Right lobe of liver (tissue), 6 donors: ENCODE data around the gene TBXAS1. TPM values are rescaled to one million over a fixed set of nuclear protein-coding genes. Genes with fewer than 3 reads are reported as not detected.

Experiments used
- ATAC-seq, 4 donors: fragments of 200-7000 bp; cut with Tn5 transposase; one replicate each; pipeline ENCODE4 v1.9.1; 2020; ENCODE audit warnings: mild to moderate bottlenecking in 4 of 4, moderate library complexity in 4 of 4
- DNase-seq, 3 donors: peaks; one replicate each; pipeline ENCODE4 v3.0.0-alpha.2; 2020
- H3K27ac ChIP-seq, 3 donors: fragments of 200-600 bp; one replicate each; pipeline ENCODE4 v1.8.0; 2022
- H3K27me3 ChIP-seq, 2 donors: fragments of 200-600 bp; one replicate each; pipeline ENCODE4 v1.8.0; 2022
- H3K36me3 ChIP-seq, 4 donors: fragments of 200-600 bp; sonication (generic) in 1 of 4; one replicate each; pipeline versions ENCODE4 v1.5.1 to v1.8.0; 2017 to 2022; ENCODE audit warnings: control low read depth in 1 of 4
- H3K4me1 ChIP-seq, 4 donors: fragments of 200-600 bp; sonication (generic) in 1 of 4; one replicate each; pipeline versions ENCODE4 v1.5.1 to v1.8.0; 2017 to 2022; ENCODE audit warnings: control low read depth in 1 of 4
- H3K4me3 ChIP-seq, 3 donors: fragments of 200-600 bp; one replicate each; pipeline ENCODE4 v1.8.0; 2022
- H3K9me3 ChIP-seq, 4 donors: fragments of 200-600 bp; sonication (generic) in 1 of 4; one replicate each; pipeline versions ENCODE4 v1.5.1 to v1.8.0; 2017 to 2022; ENCODE audit warnings: control low read depth in 1 of 4
- POLR2A ChIP-seq: fragments of 450-650 bp; IDR thresholded peaks from one replicate; pipeline ENCODE4 v1.6.1; 2017; ENCODE audit warnings: antibody characterized with exemption, mild to moderate bottlenecking
- WGBS: methylation state at CpG from one replicate; pipeline ENCODE4 v1.1.6; 2018; ENCODE audit warnings: low coverage, low lambda C conversion rate; ENCODE audit not compliant: insufficient coverage; ENCODE audit errors: missing lambda C conversion rate; 5-methylcytosine and 5-hydroxymethylcytosine counted together
- intact Hi-C, 2 donors: fragments of 100-400 bp; cut with DNase I; formaldehyde crosslinking; loops; one replicate each; pipeline versions ENCODE4 v1.11.2 to v1.14.1; 2022
- total RNA-seq, 6 experiments: library from RNA; depleted of rRNA in 2 of 6; stranded (reverse); fragments of >200 nt in 2 of 6; fragmentation: NEBNext Ultra II Directional in 3 of 6; extraction: Animal tissue kit (Norgen Biotek cat#: 25700) in 3 of 6; gene quantifications; one replicate each; pipeline versions ENCODE4 v1.1.0 to v1.2.4, GENCODE V29; 2016 to 2023
- TF ChIP-seq, protein P1 (sequence below), 4 donors: fragments of 200-600 bp in 3 of 4; fragments of 450-650 bp in 1 of 4; IDR thresholded peaks; one replicate each; pipeline versions ENCODE4 v1.5.1 to v1.8.0; 2016 to 2022; ENCODE audit warnings: antibody characterized with exemption in 4 of 4, mild to moderate bottlenecking in 2 of 4
- donor health status: DM: no; HTN: yes; CAD: no.
- donor health status: DM: no; HTN: no; CAD: no.
- donor health status: DM: no; HTN: no; CAD: no.
- donor health status: DM: no; HTN: yes; CAD: no.
- donor health status: DM: no; HTN: yes; CAD: no.

Gene TBXAS1
- total RNA-seq, 6 experiments from 2014 or later: 7.6 to 15.6 (median 12.2) TPM

DNA sequence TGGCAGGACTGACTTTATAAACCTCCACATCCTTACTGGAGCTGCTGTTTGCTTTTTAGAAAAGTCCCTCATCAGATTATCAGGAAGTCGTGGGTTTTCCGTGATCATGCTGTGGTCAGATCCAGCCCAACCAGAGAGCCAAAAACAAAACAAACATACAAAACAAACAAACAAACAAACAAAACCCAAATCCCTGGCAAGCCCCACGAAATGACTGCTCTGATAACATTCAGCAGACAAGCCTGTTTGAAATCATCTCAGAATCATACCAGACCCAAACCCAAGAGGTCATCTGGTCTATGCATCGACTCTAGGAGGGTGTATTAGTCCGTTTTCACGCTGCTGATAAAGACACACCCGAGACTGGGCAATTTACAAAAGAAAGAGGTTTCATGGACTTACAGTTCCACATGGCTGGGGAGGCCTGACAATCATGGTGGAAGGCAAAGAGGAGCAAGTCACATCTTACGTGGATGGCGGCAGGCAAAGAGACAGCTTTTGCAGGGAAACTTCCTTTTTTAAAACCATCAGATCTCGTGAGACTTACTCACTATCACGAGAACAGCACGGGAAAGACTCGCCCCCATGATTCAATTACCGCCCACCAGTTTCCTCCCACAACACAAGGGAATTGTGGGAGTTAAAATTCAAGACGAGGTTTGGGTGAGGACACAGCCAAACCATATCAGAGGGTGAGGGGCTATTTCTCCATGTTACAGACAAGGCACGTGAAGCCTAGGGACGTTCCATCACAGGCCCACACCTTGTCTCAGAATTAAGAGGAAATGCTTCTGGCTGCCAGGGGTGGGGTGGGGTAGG lies 148.0 kb downstream of the TBXAS1 start:
- Histone ChIP-seq H3K27me3 (no peaks in the 10 kb centered on the region), H3K27ac (no peak overlapping the region), H3K36me3 (no peaks in the 10 kb centered on the region), H3K9me3 (no peaks in the 10 kb centered on the region), H3K4me1 (no peaks in the 10 kb centered on the region), H3K4me3 (no peak overlapping the region)
- intact Hi-C loops: no loop called here
- DNase-seq (no peak), ATAC-seq (no peak)
- 71% methylated on average over 11 of the region's 17 CpGs for WGBS
- no peak for TF ChIP-seq POLR2A
- TF ChIP-seq, protein P1, sequence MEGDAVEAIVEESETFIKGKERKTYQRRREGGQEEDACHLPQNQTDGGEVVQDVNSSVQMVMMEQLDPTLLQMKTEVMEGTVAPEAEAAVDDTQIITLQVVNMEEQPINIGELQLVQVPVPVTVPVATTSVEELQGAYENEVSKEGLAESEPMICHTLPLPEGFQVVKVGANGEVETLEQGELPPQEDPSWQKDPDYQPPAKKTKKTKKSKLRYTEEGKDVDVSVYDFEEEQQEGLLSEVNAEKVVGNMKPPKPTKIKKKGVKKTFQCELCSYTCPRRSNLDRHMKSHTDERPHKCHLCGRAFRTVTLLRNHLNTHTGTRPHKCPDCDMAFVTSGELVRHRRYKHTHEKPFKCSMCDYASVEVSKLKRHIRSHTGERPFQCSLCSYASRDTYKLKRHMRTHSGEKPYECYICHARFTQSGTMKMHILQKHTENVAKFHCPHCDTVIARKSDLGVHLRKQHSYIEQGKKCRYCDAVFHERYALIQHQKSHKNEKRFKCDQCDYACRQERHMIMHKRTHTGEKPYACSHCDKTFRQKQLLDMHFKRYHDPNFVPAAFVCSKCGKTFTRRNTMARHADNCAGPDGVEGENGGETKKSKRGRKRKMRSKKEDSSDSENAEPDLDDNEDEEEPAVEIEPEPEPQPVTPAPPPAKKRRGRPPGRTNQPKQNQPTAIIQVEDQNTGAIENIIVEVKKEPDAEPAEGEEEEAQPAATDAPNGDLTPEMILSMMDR (IDR thresholded peaks at IDR 0.05): no peak

DNA sequence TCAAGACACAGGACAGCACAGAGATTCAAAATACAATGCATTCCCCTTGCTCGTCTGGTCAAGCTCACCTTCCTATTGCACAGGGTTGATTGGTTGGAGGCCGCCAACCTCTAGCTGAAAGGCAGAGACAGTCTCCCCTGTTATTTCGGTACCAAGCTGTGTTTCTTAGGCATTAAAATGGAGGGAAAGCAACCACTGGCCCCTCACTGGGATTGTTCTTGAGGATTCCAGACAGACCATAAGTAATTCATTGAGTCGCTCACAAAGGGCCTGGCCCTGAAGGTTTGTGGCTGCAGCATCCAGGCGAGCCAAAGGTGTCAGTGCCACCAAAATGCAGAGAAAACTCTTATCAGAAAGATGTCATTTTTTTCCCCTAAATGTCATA lies 152.4 kb downstream of the TBXAS1 start:
- WGBS: 85% methylated on average over 3 of the region's 5 CpGs
- DNase-seq: no peak

DNA sequence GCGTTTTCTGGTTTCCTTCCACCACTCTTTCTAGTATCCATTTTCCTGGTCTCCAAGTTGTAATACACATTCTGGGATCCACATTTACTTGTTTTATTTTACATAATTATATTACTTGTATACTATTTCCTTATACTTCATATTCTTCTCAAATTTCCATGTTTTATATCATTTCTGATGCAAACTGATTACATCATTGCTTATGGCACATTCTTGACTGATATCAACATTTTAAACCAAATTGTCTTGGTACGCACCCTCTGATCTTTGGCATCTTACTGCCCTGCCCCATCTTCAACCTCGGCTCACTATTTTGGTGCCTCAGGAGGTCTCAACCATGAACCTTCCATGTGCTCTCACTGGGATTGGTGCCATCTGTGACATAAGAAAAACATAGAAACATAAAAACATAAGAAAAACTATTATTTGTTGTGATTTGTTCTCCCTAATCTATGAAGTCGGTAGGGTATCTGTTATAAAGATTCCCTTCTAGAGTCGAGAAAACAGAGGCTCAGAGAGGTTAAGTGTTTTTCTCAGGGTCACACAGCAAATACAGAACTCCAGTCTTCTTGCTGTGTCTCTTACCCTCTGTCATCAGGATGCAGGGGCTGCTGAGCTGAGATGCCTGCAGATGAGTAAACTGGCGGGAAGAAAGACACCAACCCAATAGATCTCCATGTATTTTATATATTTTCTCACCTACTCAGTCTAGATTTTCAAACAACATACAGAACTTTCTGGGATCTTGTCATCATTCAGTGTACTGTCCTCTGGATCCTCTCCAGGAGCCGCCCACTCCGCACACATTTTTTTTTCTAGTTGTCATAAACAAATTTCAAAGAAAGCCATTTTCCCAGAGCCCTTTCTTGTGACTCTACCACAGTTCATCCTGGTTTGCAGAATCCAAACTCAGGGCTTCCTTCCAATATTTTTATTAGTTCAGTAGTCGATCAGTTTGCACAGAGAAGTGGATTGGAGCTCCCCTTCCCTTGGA lies 154.2 kb downstream of the TBXAS1 start:
- Histone ChIP-seq H3K4me1 (no peaks in the 10 kb centered on the region), H3K27ac (no peak overlapping the region), H3K36me3 (no peaks in the 10 kb centered on the region), H3K9me3 (no peaks in the 10 kb centered on the region), H3K4me3 (no peak overlapping the region), H3K27me3 (no peaks in the 10 kb centered on the region)
- 64% methylated on average over 8 of the region's 9 CpGs for WGBS
- DNase-seq: no peak
- intact Hi-C loops: no loop called here
- no peak for ATAC-seq
- TF ChIP-seq, protein P1 (IDR thresholded peaks at IDR 0.05): no peak
- TF ChIP-seq POLR2A: no peak

More for the DNA sequence above, 152.4 kb downstream of the TBXAS1 start:
- Histone ChIP-seq H3K4me3 (no peak overlapping the region), H3K36me3 (no peaks in the 10 kb centered on the region), H3K9me3 (no peaks in the 10 kb centered on the region), H3K4me1 (no peaks in the 10 kb centered on the region), H3K27ac (no peak overlapping the region), H3K27me3 (no peaks in the 10 kb centered on the region)
- no peak for TF ChIP-seq POLR2A
- TF ChIP-seq, protein P1 (IDR thresholded peaks at IDR 0.05): no peak
- intact Hi-C loops: no loop called here
- ATAC-seq: no peak

DNA sequence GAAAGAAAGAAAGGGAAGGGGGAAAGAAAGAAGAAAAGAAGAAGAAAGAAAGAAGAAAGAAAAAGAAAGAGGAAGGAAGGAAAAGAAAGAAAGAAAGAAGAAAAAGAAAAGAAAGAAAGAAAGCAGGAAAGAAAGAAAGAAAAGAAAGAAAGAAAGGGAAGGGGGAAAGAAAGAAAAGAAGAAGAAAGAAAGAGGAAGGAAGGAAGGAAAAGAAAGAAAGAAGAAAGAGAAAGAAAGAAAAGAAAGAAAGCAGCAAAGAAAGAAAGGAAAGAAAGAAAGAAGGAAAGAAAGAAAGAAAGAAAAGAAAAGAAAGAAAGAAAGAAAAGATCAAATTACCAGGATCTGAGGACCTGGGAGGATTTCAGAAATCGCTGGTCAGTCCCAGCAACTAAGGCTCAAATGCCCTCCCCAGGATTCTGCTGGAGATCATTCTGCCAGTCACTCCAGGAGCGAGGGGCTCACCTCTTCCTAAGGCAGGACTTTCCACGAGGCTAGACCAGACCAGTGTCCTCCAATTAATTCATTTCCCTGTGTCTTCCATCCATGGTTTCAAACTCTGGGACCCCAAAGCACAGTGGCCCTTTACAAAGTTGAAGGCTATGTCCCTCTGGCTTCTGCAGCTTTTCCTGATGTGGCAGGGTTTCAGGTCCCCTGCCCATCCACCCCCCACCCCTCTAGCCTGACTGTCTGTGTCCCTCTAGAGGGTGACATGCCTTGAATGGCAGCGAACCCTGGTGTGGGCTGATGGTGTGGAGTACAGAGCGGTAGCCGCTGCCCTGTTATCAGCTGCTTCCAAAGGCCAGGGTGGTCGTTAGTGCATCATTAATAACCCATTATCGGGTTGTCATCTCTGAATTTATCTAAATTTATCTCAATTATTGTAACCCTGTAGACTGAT lies 155.8 kb downstream of the TBXAS1 start:
- DNase-seq (no peak), ATAC-seq (no peak)
- H3K9me3 ChIP-seq: no peaks in the 10 kb centered on the region
- intact Hi-C loops: no loop called here
- H3K4me1 ChIP-seq: no peaks in the 10 kb centered on the region
- TF ChIP-seq, protein P1 (IDR thresholded peaks at IDR 0.05): no peak
- TF ChIP-seq POLR2A: no peak
- H3K4me3 ChIP-seq: no peak overlapping the region
- 70% methylated on average over 7 of the region's 8 CpGs for WGBS
- H3K27me3 ChIP-seq: no peaks in the 10 kb centered on the region
- H3K36me3 ChIP-seq: no peaks in the 10 kb centered on the region
- no peak overlapping the region for H3K27ac ChIP-seq
